COLO668 (cell line): ENCODE data around the gene ADM2.
"Not testable (repeated sequence)": the region's sequence is repeated elsewhere in the genome, so short reads cannot be mapped to it uniquely, and the experiment has no call there.

Experiments used
- DNase-seq: peaks from one replicate; lab custom pipeline; 2025; ENCODE audit not compliant: unreplicated experiment; lab: John Stamatoyannopoulos, UW

The ADM2 gene

DNA sequence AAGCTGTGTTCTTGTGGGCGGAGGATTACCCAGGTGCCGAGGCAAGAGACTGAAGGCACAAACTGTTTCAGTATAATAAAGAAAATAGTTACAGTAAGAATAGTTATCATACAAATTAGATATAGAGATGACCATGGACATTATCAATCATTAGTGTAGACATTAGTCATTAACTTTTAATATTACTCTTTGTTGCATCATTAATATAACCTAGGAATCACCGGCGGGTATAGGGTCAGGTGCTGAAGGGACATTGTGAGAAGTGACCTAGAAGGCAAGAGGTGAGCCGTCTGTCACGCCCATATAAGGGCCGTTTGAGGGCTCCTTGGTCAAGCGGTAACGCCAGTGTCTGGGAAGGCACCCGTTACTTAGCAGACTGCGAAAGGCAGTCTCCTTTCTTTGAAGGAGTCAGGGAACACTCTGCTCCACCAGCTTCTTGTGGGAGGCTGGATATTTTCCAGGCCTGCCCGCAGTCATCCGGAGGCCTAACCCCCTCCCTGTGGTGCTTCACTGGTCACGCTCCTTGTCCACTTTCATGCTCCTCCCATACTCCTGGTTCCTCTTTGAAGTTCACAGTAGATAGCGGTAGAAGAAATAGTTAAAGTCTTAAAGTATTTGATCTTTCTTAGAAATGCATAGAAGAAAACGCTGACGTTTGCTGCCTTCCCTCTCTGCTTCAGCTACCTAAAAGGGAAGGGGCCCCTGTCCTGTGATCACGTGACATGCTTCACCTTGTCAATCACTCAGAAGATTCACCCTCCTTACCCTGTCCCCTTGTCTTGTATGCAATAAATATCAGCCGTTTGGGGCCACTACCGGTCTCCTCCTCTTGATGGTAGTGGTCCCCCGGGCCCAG, 52.7 kb downstream of the ADM2 start:
- not testable (repeated sequence) for DNase-seq

GRCh38 chr22:50535113-50535512, 53.8 kb downstream of the ADM2 start:
- no peak for DNase-seq
